Fibroblast of lung (primary cell): ENCODE measurements around the gene ABHD15.

ENCODE experiments used
- EZH2 ChIP-seq: IDR thresholded peaks from 2 replicates; pipeline ENCODE4 v1.5.1; 2012; ENCODE audit warnings: low read length, control low read depth, mild to moderate bottlenecking; ENCODE audit errors: missing control alignments
- TF ChIP-seq, protein P1 (sequence below), 2 donors: IDR thresholded peaks in 1 of 2; conservative IDR thresholded peaks in 1 of 2; 1 replicate in 1 of 2; 2 replicates in 1 of 2; pipeline ENCODE4 v1.5.1; 2011 to 2012; ENCODE audit warnings: low read length in 2 of 2, control low read depth in 1 of 2, inconsistent platforms in 1 of 2, low read depth in 1 of 2, mild to moderate bottlenecking in 1 of 2

DNA sequence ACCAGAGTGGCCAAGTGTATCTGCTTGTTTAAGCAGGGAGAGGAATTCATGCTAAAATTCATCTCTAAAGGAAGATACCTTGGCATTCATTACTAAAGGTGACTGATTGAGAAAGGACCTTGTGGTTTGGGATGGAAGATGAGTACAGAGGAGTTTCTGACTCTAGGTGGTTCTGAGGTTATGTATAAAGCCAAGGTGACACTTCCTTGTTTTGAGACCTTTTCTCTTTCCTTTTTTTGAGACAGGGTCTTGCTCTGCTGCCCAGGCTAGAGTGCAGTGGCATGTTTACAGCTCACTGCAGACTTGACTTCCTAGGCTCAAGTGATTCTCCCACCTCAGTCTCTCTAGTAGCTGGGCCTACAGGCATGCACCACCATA, 9.1 kb downstream of the ABHD15 start:
- TF ChIP-seq, protein P1, sequence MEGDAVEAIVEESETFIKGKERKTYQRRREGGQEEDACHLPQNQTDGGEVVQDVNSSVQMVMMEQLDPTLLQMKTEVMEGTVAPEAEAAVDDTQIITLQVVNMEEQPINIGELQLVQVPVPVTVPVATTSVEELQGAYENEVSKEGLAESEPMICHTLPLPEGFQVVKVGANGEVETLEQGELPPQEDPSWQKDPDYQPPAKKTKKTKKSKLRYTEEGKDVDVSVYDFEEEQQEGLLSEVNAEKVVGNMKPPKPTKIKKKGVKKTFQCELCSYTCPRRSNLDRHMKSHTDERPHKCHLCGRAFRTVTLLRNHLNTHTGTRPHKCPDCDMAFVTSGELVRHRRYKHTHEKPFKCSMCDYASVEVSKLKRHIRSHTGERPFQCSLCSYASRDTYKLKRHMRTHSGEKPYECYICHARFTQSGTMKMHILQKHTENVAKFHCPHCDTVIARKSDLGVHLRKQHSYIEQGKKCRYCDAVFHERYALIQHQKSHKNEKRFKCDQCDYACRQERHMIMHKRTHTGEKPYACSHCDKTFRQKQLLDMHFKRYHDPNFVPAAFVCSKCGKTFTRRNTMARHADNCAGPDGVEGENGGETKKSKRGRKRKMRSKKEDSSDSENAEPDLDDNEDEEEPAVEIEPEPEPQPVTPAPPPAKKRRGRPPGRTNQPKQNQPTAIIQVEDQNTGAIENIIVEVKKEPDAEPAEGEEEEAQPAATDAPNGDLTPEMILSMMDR (conservative IDR thresholded peaks at IDR 0.05 in 1 of 2, IDR thresholded peaks at IDR 0.05 in 1 of 2; ENCODE audit: low read depth in 1 of 2, low read length in 2 of 2), result no peak
- no peak for TF ChIP-seq EZH2
